ENCODE results near the gene AIF1L. TPM values are rescaled to one million over a fixed set of nuclear protein-coding genes. Genes with fewer than 3 reads are reported as not detected.

Gene AIF1L
- total RNA-seq, 1 donor from 2014 or later = 16.3 TPM

DNA sequence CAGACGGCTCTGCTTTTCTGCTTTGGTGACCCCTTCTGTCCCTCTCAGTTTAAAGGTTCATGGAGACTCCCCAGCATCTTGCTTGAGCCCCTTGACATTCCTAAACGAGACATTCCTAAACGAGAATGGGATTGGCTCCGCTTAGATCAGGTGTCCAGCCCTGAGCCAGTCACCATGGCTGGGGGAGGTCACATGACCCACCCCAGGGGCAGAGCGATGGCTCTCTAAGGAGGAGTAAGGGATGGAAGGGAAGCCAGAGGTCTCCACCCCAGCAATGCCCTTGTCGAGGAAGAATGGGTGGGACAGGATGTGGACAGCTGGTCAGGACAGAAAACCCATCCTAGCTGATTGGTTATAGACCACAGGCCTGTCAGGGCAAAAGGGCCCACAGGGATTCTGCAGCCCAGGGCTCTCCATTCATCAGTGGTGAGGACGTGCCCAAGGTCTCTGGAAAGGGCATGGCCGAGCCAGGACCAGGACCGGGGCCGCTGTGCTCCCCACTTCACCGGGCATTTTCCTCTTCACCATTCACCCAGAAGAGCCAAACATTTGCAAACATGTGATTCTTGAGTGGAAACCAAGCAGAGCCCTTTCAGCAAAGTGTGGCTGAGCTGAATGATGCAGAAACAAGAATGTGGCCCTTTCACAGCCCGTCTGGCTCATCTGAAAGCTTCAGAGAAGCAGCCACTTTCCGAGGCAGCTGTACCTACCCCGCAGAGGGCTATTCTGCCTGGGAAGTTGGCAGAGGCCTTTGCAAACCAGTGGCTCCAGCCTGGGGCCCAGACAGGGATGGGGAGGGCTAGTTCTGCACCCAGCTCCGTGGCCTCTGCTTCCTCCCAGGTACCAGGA lies 19.8 kb upstream of the AIF1L start:
- DNase-seq (ENCODE audit: low spot score in 2 of 2) = no peak

DNA sequence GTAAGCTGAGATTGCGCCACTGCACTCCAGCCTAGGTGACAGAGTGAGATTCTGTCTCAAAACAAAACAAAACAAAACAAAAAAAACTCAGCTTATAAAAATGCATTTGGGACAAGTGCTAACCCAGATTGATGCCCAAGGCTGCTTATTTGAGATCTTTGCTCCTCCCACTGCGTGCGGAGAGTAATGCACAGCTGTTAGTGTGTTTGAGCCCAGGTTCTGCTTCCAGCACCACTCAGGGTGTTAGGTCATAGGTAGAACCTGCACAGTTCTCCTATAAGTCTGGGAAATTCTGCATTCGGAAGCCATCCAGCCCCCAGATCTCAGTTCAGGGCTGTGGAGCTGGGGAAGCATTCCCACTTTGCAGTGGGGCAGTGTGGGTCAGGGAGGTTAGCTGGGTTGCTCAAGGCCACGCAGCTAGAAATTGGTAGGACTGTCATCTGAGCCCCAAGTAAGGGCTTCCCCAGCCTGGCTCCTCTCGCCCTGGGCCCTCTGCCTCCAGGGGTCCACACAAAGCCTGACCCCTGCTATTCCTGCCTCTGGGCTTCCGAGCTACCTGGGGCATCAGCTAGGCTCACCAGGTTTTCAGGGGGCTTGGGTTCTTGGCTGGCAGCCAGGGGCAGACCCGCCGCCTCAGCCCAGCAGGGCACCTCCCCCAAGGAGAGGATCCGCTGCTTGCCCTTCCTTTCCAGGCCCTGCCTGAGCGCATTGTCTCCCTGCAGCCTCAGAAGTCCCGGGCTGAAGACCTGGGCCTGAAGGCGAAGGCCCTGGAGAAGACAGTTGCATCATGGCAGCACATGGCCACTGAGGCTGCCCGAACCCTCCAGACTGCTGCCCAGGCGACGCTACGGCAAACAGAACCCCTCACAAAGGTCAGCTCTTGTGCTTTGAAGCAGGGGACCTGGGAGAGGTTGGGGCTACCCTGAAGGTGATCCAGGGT lies 17.6 kb upstream of the AIF1L start:
- DNase-seq (ENCODE audit: low spot score in 2 of 2) (no peak), FAIRE-seq (no peak)

More for the DNA sequence above, 19.8 kb upstream of the AIF1L start:
- no peak for FAIRE-seq

- DNase-seq (ENCODE audit: low spot score in 2 of 2) (no peak), FAIRE-seq (no peak)
These were observed 15.7 kb upstream of the AIF1L start for GRCh38 chr9:131080589-131080988.

GRCh38 chr9:131081868-131082267 lies 14.5 kb upstream of the AIF1L start:
- DNase-seq (ENCODE audit: low spot score in 2 of 2) (no peak), FAIRE-seq (no peak)

GRCh38 chr9:131082774-131083512 lies 13.4 kb upstream of the AIF1L start:
- no peak for FAIRE-seq
- DNase-seq (ENCODE audit: low spot score in 2 of 2) = no peak

DNA sequence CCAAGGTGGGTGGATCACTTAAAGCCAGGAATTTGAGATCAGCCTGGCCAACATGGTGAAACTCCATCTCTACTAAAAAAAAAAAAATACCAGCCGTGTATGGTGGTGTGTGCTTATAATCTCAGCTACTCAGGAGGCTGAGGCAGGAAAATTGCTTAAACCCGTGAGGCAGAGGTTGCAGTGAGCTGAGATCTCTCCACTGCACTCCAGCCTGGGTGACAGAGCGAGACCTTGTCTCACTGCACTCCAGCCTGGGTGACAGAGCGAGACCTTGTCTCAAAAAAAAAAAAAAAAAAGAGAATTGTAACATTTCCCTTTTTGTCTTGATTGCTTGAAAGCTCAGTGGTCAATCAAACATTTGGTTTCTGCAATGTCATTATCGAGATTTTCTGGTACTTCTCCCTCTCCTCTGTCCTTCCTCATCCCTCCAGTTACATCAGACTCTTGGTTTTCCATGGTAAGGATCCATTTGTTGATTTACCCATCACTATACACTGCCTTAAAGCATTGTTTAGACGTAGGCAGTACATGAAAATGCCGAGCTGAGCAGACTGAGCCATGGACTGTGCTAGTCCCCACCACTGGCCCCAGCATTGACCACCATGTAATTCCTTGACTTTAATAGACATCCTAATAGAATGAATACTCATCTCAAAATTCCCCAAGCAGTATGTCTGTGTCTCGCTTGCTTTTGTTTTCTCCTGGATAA lies 11.5 kb upstream of the AIF1L start:
- DNase-seq (ENCODE audit: low spot score in 2 of 2) (no peak), FAIRE-seq (no peak)

DNA sequence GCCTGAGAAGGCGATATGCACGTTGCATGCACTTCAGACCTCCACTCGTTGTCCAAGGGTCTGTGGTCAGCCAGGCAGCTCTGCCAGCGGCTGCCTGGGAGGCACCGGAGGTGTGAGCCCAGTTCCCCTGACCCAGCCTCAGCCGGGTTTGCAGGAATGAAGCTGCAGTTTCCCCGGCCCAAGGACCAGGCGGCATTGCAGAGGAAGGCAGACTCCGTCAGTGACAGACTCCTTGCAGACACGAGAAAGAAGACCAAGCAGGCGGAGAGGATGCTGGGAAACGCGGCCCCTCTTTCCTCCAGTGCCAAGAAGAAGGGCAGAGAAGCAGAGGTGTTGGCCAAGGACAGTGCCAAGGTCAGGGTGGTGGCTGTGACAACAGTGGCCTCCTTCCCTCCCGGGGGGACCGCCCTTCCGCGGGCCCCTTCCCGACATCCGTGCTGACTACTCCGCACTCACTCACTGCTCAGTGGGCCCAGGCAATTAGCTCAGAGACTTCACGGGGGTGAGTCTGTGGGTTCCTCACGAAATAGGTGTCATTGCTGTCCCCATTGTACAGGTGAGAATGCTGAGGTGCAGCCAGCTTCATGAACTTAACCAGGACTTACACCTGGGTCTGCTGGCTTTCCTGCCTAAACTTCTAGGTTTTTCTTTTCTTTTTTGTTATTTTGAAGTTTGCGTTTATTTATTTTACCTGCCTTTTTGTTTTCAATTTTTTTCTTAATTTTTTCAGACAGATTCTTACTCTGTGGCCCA lies 10.8 kb upstream of the AIF1L start:
- FAIRE-seq = no peak

DNA sequence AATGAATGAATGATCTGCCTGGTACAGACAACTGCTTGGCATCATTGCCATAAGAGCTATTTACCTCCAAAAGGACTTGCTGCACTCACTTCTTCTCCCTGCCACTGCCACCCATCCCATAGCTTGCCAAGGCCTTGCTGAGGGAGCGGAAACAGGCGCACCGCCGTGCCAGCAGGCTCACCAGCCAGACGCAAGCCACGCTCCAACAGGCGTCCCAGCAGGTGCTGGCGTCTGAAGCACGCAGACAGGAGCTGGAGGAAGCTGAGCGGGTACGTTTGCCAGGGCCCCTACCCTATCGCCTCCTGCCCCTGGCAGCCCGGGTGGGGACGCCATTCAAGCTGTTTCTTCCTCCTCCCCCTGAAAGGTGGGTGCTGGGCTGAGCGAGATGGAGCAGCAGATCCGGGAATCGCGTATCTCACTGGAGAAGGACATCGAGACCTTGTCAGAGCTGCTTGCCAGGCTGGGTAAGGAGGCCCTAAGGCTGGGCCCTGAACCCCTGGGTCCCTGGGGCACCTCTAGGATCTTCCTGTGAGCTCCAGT lies 8.9 kb upstream of the AIF1L start:
- FAIRE-seq (no peak), DNase-seq (ENCODE audit: low spot score in 2 of 2) (no peak)

More for the DNA sequence above, 10.8 kb upstream of the AIF1L start:
- DNase-seq (ENCODE audit: low spot score in 2 of 2) = no peak

DNA sequence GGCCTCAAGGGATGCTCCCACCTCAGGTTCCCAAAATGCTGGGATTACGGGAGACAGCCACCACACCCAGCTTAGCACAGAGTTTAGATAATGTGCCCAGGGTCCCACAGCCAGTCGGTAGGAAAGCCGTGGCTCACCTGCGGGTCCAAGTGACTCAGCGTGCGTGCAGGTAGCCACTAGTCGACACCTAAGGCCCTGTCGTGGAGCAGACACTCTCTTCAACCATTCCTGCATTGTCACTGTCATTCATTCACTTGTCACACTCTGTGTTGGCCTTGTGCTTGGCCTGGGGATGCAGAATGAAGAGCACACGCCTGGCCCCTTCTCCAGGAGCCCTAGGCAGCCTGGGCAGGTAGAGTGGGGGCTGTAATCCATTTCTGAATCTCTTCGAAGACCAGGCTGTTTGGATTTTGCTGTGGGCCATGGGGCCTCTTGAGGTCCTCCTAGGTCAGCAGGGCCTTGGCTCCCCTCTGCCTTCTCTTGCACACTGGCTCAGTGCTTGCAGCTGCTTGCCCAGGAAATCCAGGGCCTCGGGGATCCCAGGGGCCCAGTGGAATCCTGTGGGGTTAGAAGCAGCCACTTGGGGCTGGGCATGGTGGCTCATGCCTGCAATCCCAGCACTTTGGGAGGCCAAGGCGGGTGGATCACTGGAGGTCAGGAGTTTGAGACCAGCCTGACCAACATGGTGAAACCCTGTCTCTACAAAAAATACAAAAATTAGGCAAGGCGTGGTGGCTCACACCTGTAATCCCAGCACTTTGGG lies 6.1 kb upstream of the AIF1L start:
- no peak for FAIRE-seq
- DNase-seq (ENCODE audit: low spot score in 2 of 2) = no peak

- FAIRE-seq (no peak), DNase-seq (ENCODE audit: low spot score in 2 of 2) (no peak)
These were observed 4.9 kb upstream of the AIF1L start for GRCh38 chr9:131091352-131091992.

GRCh38 chr9:131092030-131092429 lies 4.3 kb upstream of the AIF1L start:
- no peak for FAIRE-seq
- DNase-seq (ENCODE audit: low spot score in 2 of 2) = no peak

DNA sequence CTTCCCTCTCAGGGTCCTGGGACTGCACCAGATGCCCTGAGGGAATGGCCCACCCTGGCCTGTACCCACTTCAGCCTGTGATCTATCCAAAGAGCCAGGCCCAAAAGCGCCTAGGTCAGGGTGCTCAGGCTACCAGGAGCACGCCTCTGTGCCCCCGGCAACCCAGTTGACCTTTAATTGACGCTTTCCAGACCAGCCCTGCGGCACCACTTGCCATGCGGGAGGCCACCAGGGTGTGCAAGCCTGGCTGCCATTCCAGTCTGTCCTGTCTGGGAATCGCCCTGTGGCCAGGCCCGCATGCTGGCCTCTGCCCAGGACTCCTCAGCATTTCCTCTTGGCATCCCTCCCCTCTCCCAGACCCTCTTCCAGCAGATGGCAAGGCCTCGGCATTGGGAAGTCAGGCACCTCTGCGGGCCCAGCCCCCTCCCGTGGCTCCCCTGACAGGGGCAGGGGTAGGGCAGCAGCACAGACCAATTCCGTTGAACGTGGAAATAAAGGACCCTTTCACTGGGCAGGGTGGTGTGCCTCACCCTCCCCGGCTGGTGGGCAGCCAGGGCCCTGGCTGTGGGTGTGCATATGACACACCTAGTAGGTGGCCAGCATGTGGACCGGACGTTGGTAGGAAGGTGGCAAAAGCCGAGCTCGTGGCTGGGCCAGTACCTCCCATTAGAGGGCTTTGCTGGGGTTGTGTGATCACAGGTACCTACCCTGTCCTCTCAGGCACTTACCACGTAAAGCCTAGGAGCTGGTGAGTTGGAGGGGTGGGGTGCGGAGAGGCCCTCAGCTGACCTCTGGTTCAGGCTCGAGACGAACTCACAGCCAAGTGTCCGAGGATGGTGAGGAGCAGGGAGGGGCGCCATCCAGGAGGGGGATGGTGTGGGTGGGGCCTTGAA lies 3.5 kb upstream of the AIF1L start:
- FAIRE-seq = no peak
- no peak for DNase-seq (ENCODE audit: low spot score in 2 of 2)

GRCh38 chr9:131094015-131094414 lies 2.3 kb upstream of the AIF1L start:
- DNase-seq (ENCODE audit: low spot score in 2 of 2) = no peak
- no peak for FAIRE-seq

DNA sequence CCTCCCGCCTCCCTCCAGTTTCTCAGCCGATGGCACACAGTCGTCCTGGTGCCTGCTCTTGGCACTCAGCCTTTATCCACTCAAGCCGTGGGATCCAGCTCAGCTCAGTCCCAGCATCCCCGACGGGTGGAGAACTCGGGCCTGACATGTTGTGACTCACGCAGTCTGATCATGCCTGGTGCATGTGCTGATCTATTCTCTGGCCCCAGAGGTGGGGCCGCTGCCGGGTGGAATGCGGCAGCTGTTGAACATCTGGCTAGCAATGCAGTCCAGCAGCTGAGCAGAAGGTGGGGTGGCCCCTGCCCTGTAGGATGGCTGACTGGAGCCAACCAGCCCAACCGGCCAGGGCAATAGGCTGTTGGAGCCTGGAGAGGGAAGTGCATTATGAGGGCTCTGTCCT lies 1.7 kb upstream of the AIF1L start:
- no peak for FAIRE-seq

GRCh38 chr9:131095666-131096268 lies 564 bp upstream of the AIF1L start:
- no peak for FAIRE-seq
- DNase-seq (ENCODE audit: low spot score in 2 of 2) = peak in 1 of 2 donors; percentile 40

More for the DNA sequence above, 1.7 kb upstream of the AIF1L start:
- DNase-seq (ENCODE audit: low spot score in 2 of 2) = no peak
